ENCODE results near the gene SH2D4B. TPM values are rescaled to one million over a fixed set of nuclear protein-coding genes. Genes with fewer than 3 reads are reported as not detected.

The SH2D4B gene
- total RNA-seq, 1 donor from 2014 or later = not detected

DNA sequence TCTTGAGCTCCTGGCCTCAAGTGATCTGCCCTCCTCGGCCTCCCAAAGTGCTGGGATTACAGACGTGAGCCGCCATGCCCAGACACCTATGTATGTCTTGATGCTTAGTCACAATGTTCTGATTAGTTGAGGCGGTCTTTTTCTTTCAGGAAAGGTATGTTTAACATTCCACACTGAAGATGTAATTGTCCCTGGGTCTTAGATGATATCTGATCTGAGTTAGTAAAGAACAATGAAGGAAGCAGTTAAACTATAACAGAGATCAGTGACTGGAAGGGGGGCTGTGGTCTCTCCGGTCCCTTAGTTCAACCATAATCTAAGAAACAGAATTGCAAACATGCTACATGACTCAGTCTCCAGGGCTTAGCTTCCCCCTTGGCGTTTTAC is 31.5 kb upstream of the SH2D4B start:
- no peak overlapping the region for H3K4me3 ChIP-seq (ENCODE audit: low read depth, low read length)
- DNase-seq (ENCODE audit: low read depth) = peak; percentile 82
- TF ChIP-seq, protein P1, sequence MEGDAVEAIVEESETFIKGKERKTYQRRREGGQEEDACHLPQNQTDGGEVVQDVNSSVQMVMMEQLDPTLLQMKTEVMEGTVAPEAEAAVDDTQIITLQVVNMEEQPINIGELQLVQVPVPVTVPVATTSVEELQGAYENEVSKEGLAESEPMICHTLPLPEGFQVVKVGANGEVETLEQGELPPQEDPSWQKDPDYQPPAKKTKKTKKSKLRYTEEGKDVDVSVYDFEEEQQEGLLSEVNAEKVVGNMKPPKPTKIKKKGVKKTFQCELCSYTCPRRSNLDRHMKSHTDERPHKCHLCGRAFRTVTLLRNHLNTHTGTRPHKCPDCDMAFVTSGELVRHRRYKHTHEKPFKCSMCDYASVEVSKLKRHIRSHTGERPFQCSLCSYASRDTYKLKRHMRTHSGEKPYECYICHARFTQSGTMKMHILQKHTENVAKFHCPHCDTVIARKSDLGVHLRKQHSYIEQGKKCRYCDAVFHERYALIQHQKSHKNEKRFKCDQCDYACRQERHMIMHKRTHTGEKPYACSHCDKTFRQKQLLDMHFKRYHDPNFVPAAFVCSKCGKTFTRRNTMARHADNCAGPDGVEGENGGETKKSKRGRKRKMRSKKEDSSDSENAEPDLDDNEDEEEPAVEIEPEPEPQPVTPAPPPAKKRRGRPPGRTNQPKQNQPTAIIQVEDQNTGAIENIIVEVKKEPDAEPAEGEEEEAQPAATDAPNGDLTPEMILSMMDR (conservative IDR thresholded peaks at IDR 0.05; ENCODE audit: low read depth, low read length) = no peak

DNA sequence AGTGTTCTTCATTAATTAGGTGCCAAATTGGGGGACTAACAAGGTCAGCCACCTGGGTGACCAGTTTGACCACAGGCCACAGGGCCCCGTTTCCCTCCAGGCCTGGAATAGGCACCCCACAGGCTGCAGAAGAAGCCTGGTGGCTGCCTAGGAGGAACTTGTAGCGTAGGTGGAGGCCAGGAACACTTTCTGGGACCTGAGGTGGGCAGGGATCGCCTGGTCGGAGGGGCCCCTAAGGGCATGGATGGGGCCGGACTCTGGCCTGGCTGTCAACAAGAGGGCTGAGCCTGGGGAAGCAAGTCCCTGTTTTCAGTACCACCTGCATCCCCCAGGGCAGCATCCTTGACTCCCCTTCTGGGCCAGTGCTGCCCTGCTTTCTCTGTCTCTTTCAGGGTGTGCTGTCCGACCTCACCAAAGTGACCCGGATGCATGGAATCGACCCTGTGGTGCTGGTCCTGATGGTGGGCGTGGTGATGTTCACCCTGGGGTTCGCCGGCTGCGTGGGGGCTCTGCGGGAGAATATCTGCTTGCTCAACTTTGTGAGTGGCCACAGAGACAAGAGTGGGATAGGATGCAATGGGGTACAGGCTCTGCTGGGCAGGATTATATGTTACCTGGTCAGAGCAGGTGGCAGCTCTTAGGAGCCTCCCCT is 30.7 kb upstream of the SH2D4B start:
- H3K4me3 ChIP-seq (ENCODE audit: low read depth, low read length) = no peak overlapping the region
- TF ChIP-seq, protein P1 (conservative IDR thresholded peaks at IDR 0.05; ENCODE audit: low read depth, low read length) = no peak
- DNase-seq (ENCODE audit: low read depth) = no peak

DNA sequence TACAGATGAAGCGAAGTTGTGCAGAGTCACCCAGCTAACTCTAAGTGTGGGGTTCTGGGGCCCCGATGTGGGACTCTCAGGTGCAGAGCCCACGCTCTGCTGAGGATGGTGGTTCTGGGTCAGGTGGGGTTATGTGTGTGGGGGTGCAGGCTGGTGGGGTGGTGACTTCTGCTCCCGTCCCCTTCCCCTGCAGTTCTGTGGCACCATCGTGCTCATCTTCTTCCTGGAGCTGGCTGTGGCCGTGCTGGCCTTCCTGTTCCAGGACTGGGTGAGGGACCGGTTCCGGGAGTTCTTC is 28.6 kb upstream of the SH2D4B start:
- TF ChIP-seq, protein P1 (conservative IDR thresholded peaks at IDR 0.05; ENCODE audit: low read depth, low read length) = no peak
- H3K4me3 ChIP-seq (ENCODE audit: low read depth, low read length) = no peak overlapping the region
- no peak for DNase-seq (ENCODE audit: low read depth)

DNA sequence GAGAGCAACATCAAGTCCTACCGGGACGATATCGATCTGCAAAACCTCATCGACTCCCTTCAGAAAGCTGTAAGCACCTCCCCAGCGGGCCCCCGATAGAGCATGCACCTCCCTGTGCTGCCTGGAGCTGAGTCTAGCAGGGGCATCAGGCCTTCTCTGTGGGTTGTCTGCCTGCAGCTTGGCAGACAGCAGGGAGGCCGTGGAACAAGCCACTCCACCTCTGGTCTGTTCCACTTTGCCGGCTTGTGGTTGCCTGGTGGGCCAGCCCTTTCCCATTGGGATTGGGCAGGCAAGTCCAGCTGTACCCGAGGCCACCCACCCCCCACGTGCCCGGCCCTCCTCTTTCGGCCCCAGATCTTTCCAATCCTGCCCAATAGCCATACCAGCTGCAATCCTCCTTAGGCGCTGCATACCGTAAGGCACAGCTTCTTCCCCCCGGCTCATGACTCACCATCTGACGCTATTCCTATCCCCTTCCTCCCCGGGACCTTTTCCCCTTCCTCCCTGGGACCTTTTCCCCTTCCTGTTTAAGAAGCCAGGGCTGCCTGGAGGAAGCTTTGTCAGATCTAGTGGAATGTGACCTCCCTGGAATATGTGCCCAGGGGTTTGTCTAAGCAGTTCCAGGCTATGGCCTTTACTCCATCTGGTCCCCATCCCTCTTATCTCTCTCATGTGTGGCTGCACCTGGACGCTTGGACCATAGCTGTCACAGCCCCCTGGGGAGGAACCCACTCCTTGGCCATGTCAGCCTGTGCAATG is 28.1 kb upstream of the SH2D4B start:
- no peak overlapping the region for H3K4me3 ChIP-seq (ENCODE audit: low read depth, low read length)
- TF ChIP-seq, protein P1 (conservative IDR thresholded peaks at IDR 0.05; ENCODE audit: low read depth, low read length) = no peak
- no peak for DNase-seq (ENCODE audit: low read depth)

DNA sequence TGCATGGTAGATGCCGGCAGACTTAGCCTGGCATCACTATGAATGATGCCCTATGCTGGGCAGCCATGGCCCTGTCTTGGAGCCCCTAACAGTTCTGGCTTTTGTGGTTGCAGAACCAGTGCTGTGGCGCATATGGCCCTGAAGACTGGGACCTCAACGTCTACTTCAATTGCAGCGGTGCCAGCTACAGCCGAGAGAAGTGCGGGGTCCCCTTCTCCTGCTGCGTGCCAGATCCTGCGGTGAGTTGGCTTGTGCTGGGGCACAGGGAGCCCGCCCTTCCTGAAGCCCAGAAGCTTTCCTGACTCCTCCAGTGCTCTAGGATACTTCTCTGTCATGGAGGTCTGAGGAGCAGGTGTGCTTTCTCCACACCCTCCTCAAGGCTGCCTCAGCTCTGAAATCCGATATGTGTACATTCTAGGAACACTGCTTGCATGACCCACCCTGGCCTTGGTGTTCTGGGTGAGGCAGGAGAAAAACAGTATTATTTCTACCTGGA is 25.6 kb upstream of the SH2D4B start:
- TF ChIP-seq, protein P1 (conservative IDR thresholded peaks at IDR 0.05; ENCODE audit: low read depth, low read length) = no peak
- H3K4me3 ChIP-seq (ENCODE audit: low read depth, low read length) = no peak overlapping the region
- DNase-seq (ENCODE audit: low read depth) = no peak

DNA sequence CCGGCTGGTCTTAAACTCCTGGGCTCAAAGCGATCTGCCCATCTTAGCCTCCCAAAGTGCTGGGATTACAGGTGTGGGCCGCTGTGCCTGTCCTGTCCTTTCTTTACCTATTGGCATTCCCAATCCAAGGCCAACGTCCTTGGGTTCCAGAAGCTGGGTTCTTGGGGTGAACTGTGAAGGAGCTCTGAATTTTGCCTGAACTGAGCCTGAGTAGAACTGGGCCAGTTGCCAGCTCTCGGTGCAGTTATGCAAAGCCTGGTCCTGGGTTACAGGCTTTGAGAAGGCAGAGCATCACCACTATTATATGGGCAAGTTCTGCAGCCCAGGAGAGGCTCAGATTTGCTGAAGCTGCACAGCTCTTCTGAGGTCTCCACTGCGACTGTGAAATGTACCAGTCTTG is 24.6 kb upstream of the SH2D4B start:
- TF ChIP-seq, protein P1 (conservative IDR thresholded peaks at IDR 0.05; ENCODE audit: low read depth, low read length) = no peak
- H3K4me3 ChIP-seq (ENCODE audit: low read depth, low read length) = no peak overlapping the region

DNA sequence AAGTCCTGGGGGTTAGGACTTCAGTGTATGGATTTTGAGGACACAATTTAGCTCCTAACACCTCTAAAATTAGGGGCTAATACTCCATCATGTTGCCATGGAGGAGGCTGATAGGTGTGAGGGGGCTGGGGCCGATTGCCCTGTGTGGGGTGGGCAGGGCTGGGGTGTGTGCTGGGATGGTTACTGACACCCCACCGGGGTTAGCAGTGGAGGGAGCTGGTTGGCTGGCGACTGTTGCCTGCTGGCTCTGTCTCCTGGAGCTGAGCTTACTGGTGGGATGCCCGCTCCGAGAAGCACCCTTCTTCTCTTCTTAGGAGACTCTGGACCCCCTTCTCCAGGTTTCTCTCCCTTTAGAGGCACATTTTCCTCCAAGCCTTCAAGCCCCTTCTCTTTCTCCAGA is 22.2 kb upstream of the SH2D4B start:
- TF ChIP-seq, protein P1 (conservative IDR thresholded peaks at IDR 0.05; ENCODE audit: low read depth, low read length) = no peak
- no peak for DNase-seq (ENCODE audit: low read depth)
- H3K4me3 ChIP-seq (ENCODE audit: low read depth, low read length) = no peak overlapping the region

More for the DNA sequence above, 24.6 kb upstream of the SH2D4B start:
- no peak for DNase-seq (ENCODE audit: low read depth)

Data from epithelial cell of proximal tubule (primary cell).